Fibroblast of skin of right quadriceps (primary cell): Measurements from ENCODE around the gene SEM1.
"Not testable (repeated sequence)": the region's sequence is repeated elsewhere in the genome, so short reads cannot be mapped to it uniquely, and the experiment has no call there.

ENCODE experiments used
- DNase-seq: peaks from one replicate; pipeline ENCODE4 v3.0.0-alpha.2; 2013

Gene SEM1

GRCh38 chr7:96709381-96710228, at the start of gene SEM1:
Gene SEM1 (minus strand): TSS chr7:96709846. CDS start chr7:96709763, 83 bp downstream.
- peak; percentile 85 for DNase-seq

- DNase-seq: not testable (repeated sequence)
These were observed 48.2 kb upstream of the SEM1 start for GRCh38 chr7:96757880-96758279.

GRCh38 chr7:96747418-96747940, 37.8 kb upstream of the SEM1 start:
- DNase-seq: no peak

GRCh38 chr7:96740130-96740529, 30.5 kb upstream of the SEM1 start:
- no peak for DNase-seq

- no peak for DNase-seq
These were observed 30.0 kb upstream of the SEM1 start for GRCh38 chr7:96739609-96740008.

GRCh38 chr7:96739167-96739566, 29.5 kb upstream of the SEM1 start:
- no peak for DNase-seq

GRCh38 chr7:96738705-96739104, 29.1 kb upstream of the SEM1 start:
- no peak for DNase-seq

- no peak for DNase-seq
These were observed 28.0 kb upstream of the SEM1 start for GRCh38 chr7:96737545-96738050.

GRCh38 chr7:96734343-96734742, 24.7 kb upstream of the SEM1 start:
- no peak for DNase-seq

- no peak for DNase-seq
These were observed 20.2 kb upstream of the SEM1 start for GRCh38 chr7:96729820-96730219.

GRCh38 chr7:96728139-96728538, 18.5 kb upstream of the SEM1 start:
- no peak for DNase-seq

- no peak for DNase-seq
These were observed 18.0 kb upstream of the SEM1 start for GRCh38 chr7:96727534-96728088.

- DNase-seq: no peak
These were observed 14.0 kb upstream of the SEM1 start for GRCh38 chr7:96723622-96724021.

- not testable (repeated sequence) for DNase-seq
These were observed 13.3 kb upstream of the SEM1 start for GRCh38 chr7:96722928-96723327.

- DNase-seq: peak; percentile 44
These were observed 11.2 kb upstream of the SEM1 start for GRCh38 chr7:96720843-96721242.

GRCh38 chr7:96719164-96719563, 9.5 kb upstream of the SEM1 start:
- DNase-seq: no peak

GRCh38 chr7:96718107-96719003, 8.7 kb upstream of the SEM1 start:
- no peak for DNase-seq

- DNase-seq: no peak
These were observed 3.4 kb upstream of the SEM1 start for GRCh38 chr7:96713037-96713436.

- DNase-seq: no peak
These were observed 898 bp upstream of the SEM1 start for GRCh38 chr7:96710544-96710943.

GRCh38 chr7:96708872-96709271, 774 bp downstream of the SEM1 start:
- no peak for DNase-seq

- DNase-seq: no peak
These were observed 1.5 kb downstream of the SEM1 start for GRCh38 chr7:96707901-96708774.

- DNase-seq: no peak
These were observed 8.4 kb downstream of the SEM1 start for GRCh38 chr7:96701258-96701657.
